NAMALWA (cell line): ENCODE measurements around the gene TBX15.

Source experiments
- DNase-seq: peaks from one replicate; pipeline ENCODE4 v3.0.0-alpha.2; 2015; ENCODE audit warnings: low spot score

Gene TBX15

DNA sequence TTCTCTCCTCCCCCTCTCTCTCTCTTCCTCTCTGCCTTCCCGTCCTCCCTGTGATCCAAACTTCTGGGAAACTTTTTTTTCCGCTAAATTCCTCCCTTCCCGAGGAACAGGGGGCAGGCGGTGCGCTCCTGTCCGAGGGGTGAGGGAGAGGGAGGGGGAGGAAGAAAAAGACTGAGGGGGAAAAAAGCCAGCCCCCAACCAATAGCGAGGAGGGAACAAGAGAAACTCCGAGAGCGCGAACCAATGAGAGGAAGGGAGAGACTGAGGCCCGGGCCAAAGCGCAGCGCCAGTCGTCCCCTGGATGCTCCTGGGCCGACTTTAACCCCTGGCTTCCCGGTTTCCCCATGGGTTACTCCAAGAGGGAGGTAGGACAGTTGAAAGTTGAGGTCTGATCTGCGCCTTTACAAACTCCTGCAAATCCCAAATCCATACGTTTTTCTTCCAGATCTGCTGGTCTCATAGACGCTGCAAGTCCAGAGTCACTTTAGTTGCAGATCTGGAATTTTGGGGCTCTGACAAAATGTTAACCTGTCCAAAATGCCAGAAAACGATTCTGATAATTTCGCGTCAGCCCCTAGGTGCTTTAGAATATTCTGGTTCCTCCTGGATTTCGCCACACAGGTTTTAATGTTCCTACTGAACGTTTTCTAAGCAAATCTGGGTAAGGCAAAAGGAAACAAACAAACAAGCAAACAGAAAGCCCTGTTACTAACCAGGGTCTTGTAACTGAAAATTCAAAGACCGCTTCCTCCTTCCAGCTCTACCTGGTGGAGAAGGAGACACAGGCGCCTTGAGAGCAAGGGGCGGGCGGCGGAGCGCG lies at the start of gene TBX15:
TBX15 (minus strand) TSS at position 158 of the 820 bp plus-strand sequence. CDS start 548 bp downstream, outside the sequence.
- no peak for DNase-seq

DNA sequence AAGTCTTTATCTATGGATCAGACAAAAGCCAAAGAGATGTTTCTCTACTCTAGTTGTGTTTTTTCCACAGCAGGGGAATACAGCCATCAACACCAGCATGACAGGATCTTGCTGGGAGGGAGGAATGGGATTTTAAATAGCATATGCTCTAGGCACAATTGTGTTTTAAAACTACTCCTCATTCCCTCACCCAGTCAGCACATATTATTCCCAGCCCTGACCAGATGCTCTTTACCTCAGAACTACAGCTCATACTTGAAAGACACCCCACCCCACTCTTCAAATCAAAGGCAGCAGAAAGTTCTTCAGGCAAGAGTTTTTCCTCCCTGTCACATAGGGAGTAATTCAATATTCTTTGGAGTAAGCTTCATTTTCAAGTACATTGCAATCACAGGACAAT lies 46.2 kb upstream of the TBX15 start:
- no peak for DNase-seq

DNA sequence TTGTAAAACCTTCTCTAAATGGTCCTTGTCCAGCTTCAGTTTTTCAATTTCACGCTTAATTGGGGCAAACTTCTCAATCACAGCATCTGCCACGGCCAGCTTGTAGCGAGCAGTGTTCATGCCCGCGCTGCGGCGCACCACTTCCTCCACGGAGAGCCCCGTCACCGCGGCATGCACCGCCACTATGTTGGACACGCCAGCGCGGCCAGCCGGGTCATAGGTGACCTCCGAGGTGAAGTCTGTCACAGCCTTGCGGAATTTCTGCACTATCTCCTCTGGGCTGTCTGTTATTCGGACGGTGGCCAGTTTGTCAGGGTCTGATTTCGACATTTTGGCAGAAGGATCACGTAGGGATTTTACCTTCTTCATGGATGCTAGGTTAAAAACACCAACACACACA lies 44.8 kb upstream of the TBX15 start:
- DNase-seq = no peak

DNA sequence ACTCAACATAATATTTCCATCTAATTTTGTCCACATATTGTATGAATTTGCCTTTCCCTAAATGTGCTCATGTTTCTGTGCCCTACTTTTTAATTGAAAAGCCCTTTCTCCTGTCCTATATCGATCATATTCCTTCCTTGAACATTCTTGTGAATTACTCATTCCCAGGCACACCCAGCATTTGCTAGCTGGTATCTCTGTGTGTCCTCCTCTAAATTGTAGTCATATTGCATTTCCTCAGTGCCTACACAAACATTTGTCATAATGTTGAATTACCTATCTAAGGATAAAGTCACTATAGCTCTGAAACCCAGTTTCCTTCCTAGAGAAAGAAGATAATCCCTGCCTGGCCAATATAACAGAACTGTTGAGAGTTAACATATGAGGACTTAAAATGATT lies 39.6 kb upstream of the TBX15 start:
- no peak for DNase-seq

DNA sequence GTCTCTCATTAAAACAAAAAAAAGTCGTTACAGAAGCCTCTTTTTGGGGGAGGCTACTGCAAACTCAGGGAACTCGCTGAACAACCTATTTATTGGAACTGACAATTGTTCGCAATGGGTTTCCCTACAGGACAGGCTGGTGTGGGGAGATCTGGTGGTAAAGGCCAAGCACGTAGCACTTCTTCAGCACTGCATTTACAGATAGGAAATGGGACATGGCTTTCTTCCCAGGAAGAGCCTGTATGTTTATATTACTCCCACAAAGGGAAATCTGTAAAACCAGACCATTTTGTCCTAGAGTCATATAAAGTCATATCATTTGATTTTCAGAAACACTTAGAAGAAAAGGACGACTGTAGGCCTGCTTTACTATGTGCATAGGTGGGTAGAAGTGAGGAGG lies 38.8 kb upstream of the TBX15 start:
- DNase-seq = no peak

DNA sequence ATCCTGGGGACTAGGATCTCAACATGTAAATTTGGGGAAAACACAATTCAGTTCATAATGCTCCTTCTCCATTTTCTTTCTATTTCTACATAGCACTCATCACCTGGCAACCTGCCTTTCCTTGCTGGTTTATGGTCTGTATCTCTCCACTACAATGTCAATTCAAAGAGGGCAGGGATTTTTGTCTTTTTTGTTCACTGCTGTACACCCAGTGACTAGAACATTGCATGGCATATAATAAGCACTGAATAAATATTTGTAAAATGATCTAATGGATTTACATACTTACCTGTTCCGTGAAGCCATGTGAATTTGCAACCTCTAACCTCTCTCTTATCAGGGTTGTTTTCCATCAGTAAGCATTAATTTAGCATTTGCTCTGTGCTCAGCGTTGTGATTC lies 27.4 kb upstream of the TBX15 start:
- no peak for DNase-seq

DNA sequence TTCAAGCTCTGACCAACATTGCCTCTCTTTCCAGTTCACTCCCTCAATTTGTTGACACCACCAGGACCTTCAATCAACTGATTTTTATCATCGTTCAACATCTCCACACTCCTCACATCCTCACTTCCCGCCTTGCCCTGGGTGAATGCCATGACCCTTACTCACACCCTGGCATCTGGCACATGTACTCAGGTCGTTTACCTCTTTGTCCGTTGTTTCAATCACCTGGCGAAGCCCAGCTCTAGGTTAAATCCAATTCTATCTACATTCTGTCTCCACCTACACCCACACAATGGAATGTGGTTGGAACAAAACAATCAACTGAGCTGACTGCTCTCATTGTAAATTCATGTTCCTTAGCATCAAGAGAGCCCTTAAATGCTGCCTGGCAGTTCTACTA lies 24.2 kb upstream of the TBX15 start:
- DNase-seq = no peak

DNA sequence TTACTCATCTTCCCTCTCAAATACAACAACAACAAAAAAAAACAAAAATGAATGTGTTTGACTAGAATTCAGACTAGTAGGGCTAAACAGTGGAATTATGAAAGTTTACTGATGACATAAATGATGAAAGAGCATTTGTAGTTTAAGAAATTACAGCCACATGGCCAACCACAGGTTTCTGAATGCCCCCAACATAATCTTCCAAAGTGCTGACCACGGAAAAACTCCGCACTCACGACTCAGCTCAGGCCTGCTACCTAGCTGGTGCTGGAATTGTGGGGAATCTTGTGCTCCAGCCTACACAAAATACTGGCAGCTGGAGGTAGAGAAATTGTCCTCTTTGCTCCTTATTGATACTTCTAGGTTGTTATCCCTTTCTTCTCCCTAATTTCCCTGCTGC lies 23.6 kb upstream of the TBX15 start:
- no peak for DNase-seq

DNA sequence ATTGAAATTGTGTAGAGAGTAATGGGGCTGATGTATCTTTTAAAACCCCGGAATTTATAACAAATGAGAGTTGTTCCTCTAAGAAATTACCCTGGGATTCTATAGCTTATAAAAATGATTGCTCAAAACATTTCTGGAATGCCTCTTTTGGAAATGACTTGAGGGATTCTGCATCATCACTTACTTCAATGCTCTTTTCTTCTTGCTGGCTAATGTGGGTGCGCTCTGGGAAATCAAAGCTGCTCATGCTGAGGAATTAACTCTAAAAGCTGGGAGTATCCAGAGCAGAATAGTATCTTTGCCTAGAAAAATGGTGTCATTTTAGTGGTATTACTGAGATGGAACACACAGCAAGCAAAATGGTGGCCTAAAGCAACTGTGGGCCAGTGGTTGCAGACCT lies 23.0 kb upstream of the TBX15 start:
- no peak for DNase-seq

DNA sequence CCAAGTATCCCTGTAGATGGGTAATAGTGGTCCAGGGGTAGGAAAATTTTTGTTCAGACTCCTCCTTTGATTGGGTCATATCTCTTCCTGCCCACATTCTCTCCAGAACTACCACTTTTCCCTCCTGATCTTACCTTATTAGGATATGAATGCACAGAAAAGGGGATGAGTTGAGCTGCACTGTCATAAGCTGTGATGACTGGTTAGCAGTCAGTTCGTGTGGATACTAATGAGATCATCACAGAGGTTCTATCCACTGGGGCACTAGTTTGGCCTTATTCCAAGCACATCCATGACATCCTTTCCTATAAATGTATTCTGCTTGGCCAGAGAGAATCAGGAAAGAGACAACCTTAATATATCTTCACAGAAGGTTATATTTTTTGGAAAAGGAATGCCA lies 22.1 kb upstream of the TBX15 start:
- DNase-seq = no peak

DNA sequence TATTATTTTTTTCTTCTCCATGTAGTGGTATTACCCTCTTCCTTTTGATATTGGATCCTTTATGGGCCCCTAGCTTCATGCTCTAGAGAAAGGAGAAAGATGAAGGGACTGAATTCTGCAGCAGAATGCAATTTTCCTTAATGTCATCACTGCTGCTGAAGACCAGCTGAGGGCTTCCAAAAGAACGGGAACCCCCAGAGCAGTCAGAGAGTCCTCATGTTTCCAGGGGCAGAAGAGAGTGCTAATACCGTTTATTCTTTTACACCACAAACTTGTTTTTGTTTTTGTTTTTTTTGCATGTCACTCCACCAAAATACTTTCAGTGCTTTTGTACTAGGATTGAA lies 21.1 kb upstream of the TBX15 start:
- no peak for DNase-seq

DNA sequence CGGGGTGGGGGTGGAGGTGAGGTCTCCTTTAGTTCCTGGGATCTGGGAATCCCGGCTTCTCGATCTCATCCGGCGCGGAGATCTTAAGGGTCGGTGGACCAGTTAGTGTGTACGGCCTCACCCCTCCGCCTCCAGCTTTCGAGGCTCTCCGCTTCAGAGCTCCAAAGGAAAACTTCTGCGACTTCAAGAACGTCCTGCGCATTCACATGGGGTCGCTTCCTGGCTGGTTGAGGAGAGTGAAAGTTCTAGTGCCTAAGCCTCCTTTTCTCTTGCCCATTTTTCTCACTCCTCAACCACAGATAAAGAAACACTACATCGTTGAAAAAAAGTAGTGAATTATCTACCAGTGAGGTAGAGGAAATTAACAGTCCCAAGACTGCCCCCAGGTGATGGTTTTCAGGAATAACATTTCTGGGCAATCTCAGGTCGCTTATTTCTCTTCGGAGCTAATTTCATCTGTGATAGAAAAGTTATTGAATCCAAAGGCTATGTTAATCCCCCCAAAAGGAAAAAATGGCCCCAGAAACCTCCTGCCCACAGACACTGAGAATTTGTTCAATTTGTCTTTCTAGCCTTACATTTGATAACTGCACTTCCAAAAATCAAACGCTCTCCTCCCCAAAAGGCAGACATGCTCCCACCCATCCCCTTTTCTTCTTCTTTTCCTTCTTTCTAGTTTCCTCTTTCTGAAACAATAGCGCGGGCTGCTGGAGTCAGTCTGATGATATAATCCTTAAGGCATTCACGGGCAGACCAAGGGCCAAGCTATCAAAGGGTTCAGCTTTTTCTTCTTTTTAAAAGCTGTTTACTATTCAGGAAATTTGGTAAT lies 20.6 kb upstream of the TBX15 start:
- DNase-seq = peak; percentile 66

DNA sequence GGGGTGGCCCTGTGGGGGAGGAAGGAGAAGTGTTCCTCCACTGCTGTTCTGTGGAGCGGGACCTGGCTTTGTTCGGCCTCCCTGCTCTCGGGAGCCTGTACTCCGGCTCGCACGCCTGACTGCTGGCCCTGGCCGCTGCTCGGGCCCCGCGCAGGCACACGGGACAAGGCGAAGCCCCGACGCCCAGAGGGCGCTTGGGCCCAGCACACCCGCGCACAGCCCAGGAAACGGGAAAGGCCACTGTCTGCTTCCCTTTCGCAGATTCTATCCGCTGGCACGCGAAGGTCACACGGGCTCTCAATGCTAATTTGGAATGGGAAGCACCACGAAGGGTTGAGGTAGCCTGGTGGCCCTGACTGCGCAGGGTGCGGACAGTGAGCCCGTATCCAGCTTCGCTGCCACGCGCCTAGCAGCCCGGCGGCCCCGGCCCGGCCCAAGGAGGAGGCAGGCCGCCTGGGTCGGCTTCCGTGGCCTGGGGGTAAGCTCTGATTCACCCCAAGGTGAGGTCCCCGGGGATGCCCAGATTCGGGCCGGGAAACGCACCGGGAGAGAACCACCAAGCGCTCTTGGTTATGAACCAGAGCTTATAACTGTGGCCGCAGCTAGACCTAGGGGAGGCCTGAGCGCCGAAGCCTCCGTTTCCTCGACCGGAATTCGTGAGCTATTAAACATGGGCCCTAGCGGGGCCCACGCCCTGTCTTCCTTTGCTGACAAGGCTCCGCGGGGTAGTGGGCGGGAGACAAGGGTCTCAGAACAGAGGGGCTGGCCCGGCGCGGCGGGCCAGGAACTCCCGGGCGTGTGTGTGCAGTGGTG lies 19.7 kb upstream of the TBX15 start:
- DNase-seq = no peak

DNA sequence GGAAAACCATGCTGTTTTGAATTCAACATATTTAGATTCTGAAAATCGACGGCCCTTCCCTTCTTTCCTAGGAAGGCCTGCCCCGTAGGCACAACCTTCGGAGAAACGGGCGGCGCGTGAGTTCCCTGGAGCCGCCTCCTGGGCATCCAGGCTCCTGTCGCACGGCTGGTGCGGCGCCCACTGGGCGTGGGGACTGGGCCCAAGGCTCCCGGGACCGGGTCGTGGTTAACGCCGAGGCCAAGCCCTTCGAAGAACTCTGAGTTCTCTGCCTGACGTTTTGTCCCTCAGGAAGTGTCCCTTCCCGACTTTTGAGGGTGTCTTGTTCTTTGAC lies 19.2 kb upstream of the TBX15 start:
- no peak for DNase-seq

DNA sequence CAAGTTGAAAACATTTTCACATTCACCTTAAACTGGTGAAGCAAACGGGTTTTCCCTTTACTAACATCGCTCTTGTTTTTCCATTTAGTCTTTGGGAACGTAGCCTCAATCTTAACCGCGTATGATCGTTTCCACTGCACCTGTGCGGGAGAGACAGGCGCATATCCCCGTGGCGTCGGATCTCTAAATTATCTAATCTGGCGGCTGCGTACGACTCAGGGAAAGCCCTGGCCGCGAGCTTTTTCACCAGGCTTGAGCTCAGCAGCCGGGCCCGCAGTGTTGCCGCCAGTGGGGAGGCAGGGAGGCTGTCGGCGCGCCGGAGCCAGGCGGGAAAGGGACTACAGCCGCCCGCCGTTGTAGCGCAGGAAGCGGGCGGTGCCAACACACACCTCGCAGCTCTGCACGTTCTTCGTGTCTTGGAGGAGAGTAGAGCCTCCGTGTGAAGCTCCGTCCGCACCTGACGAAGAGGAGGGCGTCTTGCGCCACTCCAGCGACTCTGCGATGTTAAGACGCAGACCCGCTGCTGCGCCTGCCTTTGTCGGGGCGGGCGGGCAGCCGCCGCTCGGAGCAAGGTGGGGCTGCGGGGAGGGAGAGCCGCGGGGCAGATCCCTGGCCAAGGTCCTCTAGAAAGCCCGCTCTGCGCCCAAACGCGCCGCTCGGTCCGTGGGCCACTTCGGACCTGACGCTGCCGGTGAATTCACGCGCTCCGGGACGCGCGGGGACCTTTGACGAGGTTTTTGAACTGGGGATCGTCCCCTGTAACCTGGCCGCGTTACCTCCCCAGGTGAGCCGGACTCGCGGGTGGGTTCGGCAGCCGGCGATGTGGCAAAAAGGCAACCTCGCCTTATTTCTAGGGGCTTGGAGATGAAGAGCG lies 18.5 kb upstream of the TBX15 start:
- DNase-seq = no peak

DNA sequence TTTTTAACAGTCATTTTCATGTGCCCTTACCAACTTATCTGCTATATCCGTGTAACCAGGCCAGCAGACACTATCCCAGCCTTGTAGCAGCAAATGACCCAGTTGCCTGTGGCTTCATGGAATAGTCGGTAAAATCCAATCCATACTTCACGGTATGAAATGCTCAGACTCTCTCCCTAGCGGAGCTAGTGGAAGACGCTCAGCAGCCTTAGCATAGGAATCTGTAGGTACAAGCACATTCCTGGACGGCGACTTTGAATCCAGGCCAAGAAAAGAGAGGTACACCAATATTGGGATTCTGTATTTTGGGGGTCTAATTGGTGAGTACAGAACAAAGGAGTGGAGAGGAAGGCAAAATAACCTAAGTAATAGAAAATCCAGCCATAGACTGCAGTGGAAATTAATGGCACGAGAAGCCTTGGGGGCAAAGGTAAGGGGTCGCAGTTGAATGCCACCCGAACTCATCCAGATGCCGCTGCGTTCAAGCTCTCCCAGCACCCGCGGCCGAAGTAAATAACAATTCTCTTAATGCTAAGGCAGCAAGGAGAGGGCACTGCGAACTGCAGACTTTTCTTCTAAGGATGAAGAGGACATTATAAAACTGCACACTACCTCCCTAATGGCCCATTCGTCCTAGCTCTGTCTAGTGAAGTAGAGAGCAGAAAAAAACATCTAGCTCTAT lies 17.7 kb upstream of the TBX15 start:
- DNase-seq = no peak

DNA sequence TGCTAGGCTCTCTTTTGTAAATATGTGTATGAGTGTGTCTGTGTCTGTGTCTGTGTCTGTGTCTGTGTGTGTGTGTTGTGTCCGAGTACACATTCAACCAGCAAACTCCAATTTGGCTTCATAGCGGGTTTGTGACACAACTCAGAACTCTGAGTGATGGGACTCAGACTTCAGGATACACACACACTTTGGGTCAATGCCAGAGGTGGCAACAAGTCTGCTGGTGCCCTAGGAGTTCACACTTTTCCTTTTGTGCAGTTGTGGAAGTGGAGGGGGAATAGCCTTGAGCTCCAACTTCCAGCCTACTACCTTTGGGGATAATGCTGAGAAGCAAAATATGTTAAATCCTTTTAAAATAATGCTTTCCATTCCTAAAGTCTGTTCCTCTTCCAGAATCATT lies 16.6 kb upstream of the TBX15 start:
- DNase-seq = no peak

DNA sequence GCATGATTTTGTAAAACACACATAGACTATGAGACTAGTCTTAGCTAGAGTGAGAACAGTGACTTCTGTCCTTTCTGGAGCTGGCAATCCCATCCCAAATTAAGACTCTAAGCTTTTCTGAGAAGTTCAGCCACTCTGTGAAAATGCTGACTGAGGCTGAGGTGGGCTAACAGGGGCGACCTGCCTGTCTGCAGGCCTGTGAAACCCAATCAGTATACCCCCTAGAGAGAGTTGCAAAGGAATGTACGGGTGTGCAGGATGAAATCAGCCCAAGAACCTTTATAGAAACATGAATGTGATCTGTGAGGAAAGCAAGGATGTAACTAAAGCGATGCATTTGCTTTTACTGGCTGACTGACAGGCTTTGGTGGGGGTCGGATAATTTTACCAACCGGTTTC lies 16.0 kb upstream of the TBX15 start:
- DNase-seq = no peak

DNA sequence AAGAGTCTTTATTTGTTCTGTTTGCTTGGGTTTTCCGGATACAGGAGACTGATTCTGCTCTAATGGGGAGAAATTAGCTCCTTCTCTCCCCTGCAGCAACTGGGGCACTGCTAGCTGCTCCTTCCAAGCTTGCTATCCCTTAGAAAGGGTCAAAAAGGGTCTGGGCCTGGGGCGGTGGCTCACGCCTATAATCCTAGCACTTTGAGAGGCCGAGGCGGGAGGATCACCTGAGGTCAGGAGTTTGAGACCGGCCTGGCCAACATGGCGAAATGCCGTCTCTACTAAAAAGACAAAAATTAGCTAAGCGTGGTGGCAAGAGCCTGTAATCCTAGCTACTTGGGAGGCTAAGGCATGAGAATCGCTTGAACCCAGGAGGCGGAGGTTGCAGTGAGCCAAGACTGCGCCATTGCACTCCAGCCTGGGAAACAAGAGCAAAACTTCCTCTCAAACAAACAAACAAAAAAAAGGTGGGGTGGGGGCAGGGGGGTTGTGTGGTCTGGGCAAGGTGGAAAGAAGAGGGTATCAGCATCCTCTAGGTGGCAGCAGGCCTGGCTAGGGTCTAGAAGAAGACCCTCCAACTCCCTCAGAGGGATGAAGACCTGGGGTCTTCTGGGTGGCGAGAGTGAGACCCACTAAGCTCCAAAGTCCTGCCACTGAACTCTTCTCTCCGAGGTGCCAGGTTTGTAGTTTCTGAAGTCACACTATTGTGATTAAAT lies 15.4 kb upstream of the TBX15 start:
- DNase-seq = no peak

DNA sequence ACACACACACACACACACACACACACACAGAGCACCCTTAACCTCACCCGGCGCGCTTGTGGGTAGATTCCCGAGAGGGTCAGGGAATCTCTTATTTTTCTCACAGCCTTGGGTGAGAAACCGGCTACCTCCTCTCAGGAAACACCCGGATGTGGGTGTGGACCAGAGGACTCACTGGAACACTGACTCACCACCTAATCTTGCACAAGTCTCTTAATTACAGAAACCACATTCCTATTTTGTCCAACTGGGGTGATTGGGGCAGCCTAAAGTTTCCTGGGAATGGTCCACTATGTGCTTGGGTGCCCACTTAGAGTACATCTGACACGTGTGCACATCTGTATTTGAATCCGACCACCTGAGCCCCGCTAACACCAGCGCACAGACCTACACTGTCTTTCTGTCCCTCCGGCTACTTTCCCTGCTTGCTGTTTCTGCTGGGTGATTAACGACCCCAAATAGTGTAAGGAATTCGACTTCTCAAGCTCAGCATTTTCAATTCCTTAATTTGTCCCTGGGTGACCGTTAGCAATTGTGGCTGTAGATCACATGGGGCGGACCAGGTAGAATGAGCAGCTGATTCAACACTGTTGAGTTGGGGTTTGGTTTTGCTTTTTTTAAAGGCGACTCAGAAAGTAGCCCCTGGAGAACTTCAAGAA lies 14.0 kb upstream of the TBX15 start:
- DNase-seq = no peak
